HEK293T (cell line): Measurements from ENCODE around the gene PLAC8L1.

Experiments used
- CTCF ChIA-PET: fragments of 350-600 bp; formaldehyde crosslinking; extraction: SDS; loops from one replicate; lab custom pipeline; 2021; ENCODE audit warnings: antibody characterized with exemption, inconsistent platforms; lab: Yijun Ruan, JAX
- POLR2A ChIA-PET: fragments of 350-600 bp; formaldehyde crosslinking; extraction: SDS; loops from one replicate; lab custom pipeline; 2020; ENCODE audit warnings: antibody characterized with exemption, inconsistent platforms; lab: Yijun Ruan, JAX
- DNase-seq: peaks from one replicate; pipeline ENCODE4 v3.0.0; 2012; ENCODE audit warnings: mixed read lengths; ENCODE audit errors: extremely low spot score
- ARNT ChIP-seq: fragments of 450-650 bp; IDR thresholded peaks from 2 replicates; pipeline ENCODE4 v1.6.1; 2017; ENCODE audit warnings: mild to moderate bottlenecking
- BHLHE40 ChIP-seq: fragments of 450-650 bp; IDR thresholded peaks from 2 replicates; pipeline ENCODE4 v1.6.1; 2016; ENCODE audit warnings: mild to moderate bottlenecking, moderate library complexity, borderline replicate concordance
- CTBP1 ChIP-seq: fragments of 450-650 bp; IDR thresholded peaks from 2 replicates; pipeline ENCODE4 v1.6.1; 2016; ENCODE audit warnings: borderline replicate concordance
- ELF4 ChIP-seq: fragments of 450-650 bp; IDR thresholded peaks from 2 replicates; pipeline ENCODE4 v1.6.1; 2017; ENCODE audit warnings: antibody characterized with exemption
- FOXA1 ChIP-seq: fragments of 450-650 bp; IDR thresholded peaks from 2 replicates; pipeline ENCODE4 v1.6.1; 2016; ENCODE audit warnings: mild to moderate bottlenecking
- FOXK2 ChIP-seq: fragments of 450-650 bp; IDR thresholded peaks from 2 replicates; pipeline ENCODE4 v1.6.1; 2016; ENCODE audit warnings: mild to moderate bottlenecking
- FOXM1 ChIP-seq: fragments of 450-650 bp; IDR thresholded peaks from 2 replicates; pipeline ENCODE4 v1.6.1; 2017; ENCODE audit warnings: mild to moderate bottlenecking, borderline replicate concordance
- HDGF ChIP-seq: fragments of 450-650 bp; IDR thresholded peaks from 2 replicates; pipeline ENCODE4 v1.6.1; 2017; ENCODE audit warnings: antibody characterized with exemption, borderline replicate concordance
- L3MBTL2 ChIP-seq: fragments of 450-650 bp; conservative IDR thresholded peaks from 2 replicates; pipeline ENCODE4 v1.6.1; 2016; ENCODE audit warnings: mild to moderate bottlenecking
- LEF1 ChIP-seq: fragments of 450-650 bp; IDR thresholded peaks from 2 replicates; pipeline ENCODE4 v1.6.1; 2017; ENCODE audit warnings: mild to moderate bottlenecking, borderline replicate concordance
- NFRKB ChIP-seq: fragments of 450-650 bp; IDR thresholded peaks from 2 replicates; pipeline ENCODE4 v1.6.1; 2016; ENCODE audit warnings: mild to moderate bottlenecking, moderate library complexity
- SP1 ChIP-seq: fragments of 450-650 bp; IDR thresholded peaks from 2 replicates; pipeline ENCODE4 v1.6.1; 2017
- SUZ12 ChIP-seq: fragments of 450-650 bp; IDR thresholded peaks from 2 replicates; pipeline ENCODE4 v1.6.1; 2016; ENCODE audit warnings: mild to moderate bottlenecking
- TARDBP ChIP-seq: fragments of 450-650 bp; IDR thresholded peaks from 2 replicates; pipeline ENCODE4 v1.6.1; 2016
- ZNF384 ChIP-seq: fragments of 450-650 bp; IDR thresholded peaks from 2 replicates; pipeline ENCODE4 v1.6.1; 2016
- TF ChIP-seq, protein P1 (sequence below): fragments of 450-650 bp; IDR thresholded peaks from 2 replicates; pipeline ENCODE4 v1.6.1; 2016

The PLAC8L1 gene

GRCh38 chr5:146040527-146040926 lies 64.8 kb downstream of the PLAC8L1 start:
- CTCF ChIA-PET: interaction anchor here (0.7 to 1.9 kb wide), 16 partner anchors 8 to 359 kb away, joined by 3 to 14 read pairs (median 5); no protein-coding TSS in a partner anchor
- POLR2A ChIA-PET: interaction anchor here (1.2 kb wide), 1 partner anchor 104 kb away, joined by 4 read pairs; the partner anchor contains the start of gene SH3RF2

GRCh38 chr5:146039420-146039819 lies 66.0 kb downstream of the PLAC8L1 start:
- DNase-seq: no peak
- TF ChIP-seq ARNT (no peak), FOXK2 (no peak), SUZ12 (no peak), FOXM1 (no peak), CTBP1 (no peak), ELF4 (no peak), NFRKB (no peak), HDGF (no peak), BHLHE40 (no peak), TARDBP (no peak), ZNF384 (no peak), L3MBTL2 (no peak), LEF1 (no peak), SP1 (no peak)
- TF ChIP-seq, protein P1, sequence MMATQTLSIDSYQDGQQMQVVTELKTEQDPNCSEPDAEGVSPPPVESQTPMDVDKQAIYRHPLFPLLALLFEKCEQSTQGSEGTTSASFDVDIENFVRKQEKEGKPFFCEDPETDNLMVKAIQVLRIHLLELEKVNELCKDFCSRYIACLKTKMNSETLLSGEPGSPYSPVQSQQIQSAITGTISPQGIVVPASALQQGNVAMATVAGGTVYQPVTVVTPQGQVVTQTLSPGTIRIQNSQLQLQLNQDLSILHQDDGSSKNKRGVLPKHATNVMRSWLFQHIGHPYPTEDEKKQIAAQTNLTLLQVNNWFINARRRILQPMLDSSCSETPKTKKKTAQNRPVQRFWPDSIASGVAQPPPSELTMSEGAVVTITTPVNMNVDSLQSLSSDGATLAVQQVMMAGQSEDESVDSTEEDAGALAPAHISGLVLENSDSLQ: no peak
- ChIA-PET CTCF (interaction anchor here (1.9 kb wide), 1 partner anchor 358 kb away, joined by 4 read pairs; no protein-coding TSS in a partner anchor), POLR2A (no interaction called here)

More at GRCh38 chr5:146040527-146040926, 64.8 kb downstream of the PLAC8L1 start:
- TF ChIP-seq BHLHE40 (no peak), LEF1 (no peak), TARDBP (no peak), FOXA1 (no peak), ZNF384 (no peak), SUZ12 (no peak), NFRKB (no peak), SP1 (no peak), FOXK2 (no peak)
- TF ChIP-seq, protein P1: no peak
- DNase-seq: no peak

DNA sequence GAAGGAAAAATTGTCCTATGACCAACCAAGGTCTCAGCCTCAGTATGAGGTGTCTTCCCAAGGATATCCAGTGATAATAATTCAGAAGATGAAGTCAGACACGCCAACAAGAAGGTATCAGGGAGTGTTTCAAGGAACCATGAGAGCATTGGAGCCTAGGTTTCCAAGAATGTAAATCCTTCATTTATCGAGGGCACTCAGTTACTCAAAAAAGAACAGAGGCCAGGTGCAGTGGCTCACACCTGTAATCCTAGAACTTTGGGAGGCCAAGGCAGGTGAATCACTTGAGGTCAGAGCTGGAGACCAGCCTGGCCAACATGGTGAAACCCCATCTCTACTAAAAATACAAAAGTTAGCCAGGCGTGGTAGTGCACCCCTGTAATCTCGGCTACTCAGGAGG lies 70.8 kb downstream of the PLAC8L1 start:
- no peak for DNase-seq
- TF ChIP-seq SUZ12 (no peak), ELF4 (no peak), ARNT (no peak), ZNF384 (no peak), LEF1 (no peak), CTBP1 (no peak), FOXA1 (no peak), NFRKB (no peak), L3MBTL2 (no peak), FOXM1 (no peak), BHLHE40 (no peak), TARDBP (no peak), FOXK2 (no peak), SP1 (no peak), HDGF (no peak)
- TF ChIP-seq, protein P1: no peak
- ChIA-PET POLR2A (no interaction called here), CTCF (no interaction called here)
